Osteoblast (primary cell): Measurements from ENCODE around the gene SETD1A. TPM values are rescaled to one million over a fixed set of nuclear protein-coding genes. Genes with fewer than 3 reads are reported as not detected.

Source experiments
- DNase-seq: peaks from one replicate; pipeline ENCODE4 v3.0.0; 2011; ENCODE audit warnings: low spot score, mixed read lengths; ENCODE audit not compliant: insufficient read length; ENCODE audit errors: missing footprints
- H2AFZ ChIP-seq: 2 replicates; pipeline ENCODE4 v1.6.0; 2011; ENCODE audit warnings: mild to moderate bottlenecking, low read length
- H3K27ac ChIP-seq: 2 replicates; pipeline ENCODE4 v1.5.1; 2011; ENCODE audit warnings: mild to moderate bottlenecking, low read depth, low read length, moderate library complexity
- H3K27me3 ChIP-seq: 2 replicates; pipeline ENCODE4 v1.6.0; 2012; ENCODE audit warnings: mild to moderate bottlenecking, control low read depth, inconsistent platforms, low read length, moderate library complexity; ENCODE audit not compliant: insufficient read depth
- H3K36me3 ChIP-seq: 2 replicates; pipeline ENCODE4 v1.5.1; 2011; ENCODE audit warnings: mild to moderate bottlenecking, low read length, control low read depth, moderate library complexity; ENCODE audit not compliant: insufficient read depth
- H3K4me1 ChIP-seq: 2 replicates; pipeline ENCODE4 v1.5.1; 2011; ENCODE audit warnings: mild to moderate bottlenecking, low read length, control low read depth, moderate library complexity; ENCODE audit not compliant: insufficient read depth
- H3K4me2 ChIP-seq: 2 replicates; pipeline ENCODE4 v1.6.0; 2011; ENCODE audit warnings: mild to moderate bottlenecking, low read length; ENCODE audit not compliant: insufficient read depth
- H3K4me3 ChIP-seq: fragments of 200-600 bp; sonication (generic); 3 replicates; pipeline ENCODE4 v1.5.1; 2012; ENCODE audit warnings: mild to moderate bottlenecking, low read length, inconsistent platforms; ENCODE audit not compliant: insufficient read depth
- H3K79me2 ChIP-seq: 2 replicates; pipeline ENCODE4 v1.6.0; 2012; ENCODE audit warnings: mild to moderate bottlenecking, low read length, control low read depth, inconsistent platforms; ENCODE audit not compliant: insufficient read depth
- H3K9me3 ChIP-seq: 2 replicates; pipeline ENCODE4 v1.5.1; 2011; ENCODE audit warnings: low read depth, low read length, control low read depth
- H4K20me1 ChIP-seq: 2 replicates; pipeline ENCODE4 v1.6.0; 2012; ENCODE audit warnings: mild to moderate bottlenecking, low read length, control low read depth; ENCODE audit not compliant: insufficient read depth
- total RNA-seq: library from RNA; depleted of rRNA; stranded (reverse); fragments of >200 nt; gene quantifications from 2 replicates; pipeline ENCODE4 v1.2.3, GENCODE V29; 2012
- TF ChIP-seq, protein P1 (sequence below): IDR thresholded peaks from 2 replicates; pipeline ENCODE4 v1.5.1; 2011; ENCODE audit warnings: mild to moderate bottlenecking, low read depth, low read length, moderate library complexity; ENCODE audit errors: extremely low read depth

The SETD1A gene
- total RNA-seq, 1 donor = 2.2 TPM

DNA sequence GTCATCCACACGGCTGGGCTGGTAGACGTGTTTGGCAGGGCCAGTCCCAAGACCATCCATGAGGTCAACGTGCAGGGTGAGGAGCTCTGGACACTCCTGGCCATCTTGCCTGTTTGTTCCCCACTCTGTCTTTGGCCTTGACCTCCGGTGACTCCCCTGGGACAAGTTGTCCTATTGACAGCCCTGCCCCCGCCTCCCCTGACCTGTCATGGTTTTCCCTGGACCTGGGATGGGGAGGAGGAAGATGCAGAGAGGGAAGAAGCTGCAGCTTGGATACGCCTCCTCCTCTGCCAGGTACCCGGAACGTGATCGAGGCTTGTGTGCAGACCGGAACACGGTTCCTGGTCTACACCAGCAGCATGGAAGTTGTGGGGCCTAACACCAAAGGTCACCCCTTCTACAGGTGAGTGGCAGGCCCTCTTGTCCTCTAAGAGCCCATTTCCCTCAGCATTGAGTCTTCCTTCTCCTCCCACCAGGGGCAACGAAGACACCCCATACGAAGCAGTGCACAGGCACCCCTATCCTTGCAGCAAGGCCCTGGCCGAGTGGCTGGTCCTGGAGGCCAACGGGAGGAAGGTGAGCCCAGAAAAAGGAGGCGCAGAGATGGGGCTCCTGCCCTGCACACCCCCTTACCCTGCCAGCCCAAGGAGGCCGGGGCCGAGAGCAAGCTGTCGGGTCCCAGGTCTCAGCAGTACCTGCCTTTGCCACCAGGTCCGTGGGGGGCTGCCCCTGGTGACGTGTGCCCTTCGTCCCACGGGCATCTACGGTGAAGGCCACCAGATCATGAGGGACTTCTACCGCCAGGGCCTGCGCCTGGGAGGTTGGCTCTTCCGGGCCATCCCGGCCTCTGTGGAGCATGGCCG is 28.8 kb downstream of the SETD1A start:
- peaks cover 14% of the 10 kb centered on the region for H3K4me1 ChIP-seq
- H3K4me3 ChIP-seq = no peak overlapping the region
- H3K27me3 ChIP-seq = no peaks in the 10 kb centered on the region
- no peak overlapping the region for H2AFZ ChIP-seq
- no peaks in the 10 kb centered on the region for H3K79me2 ChIP-seq
- no peaks in the 10 kb centered on the region for H4K20me1 ChIP-seq
- H3K27ac ChIP-seq = peak overlapping the region; percentile 45
- H3K9me3 ChIP-seq = no peaks in the 10 kb centered on the region
- TF ChIP-seq, protein P1, sequence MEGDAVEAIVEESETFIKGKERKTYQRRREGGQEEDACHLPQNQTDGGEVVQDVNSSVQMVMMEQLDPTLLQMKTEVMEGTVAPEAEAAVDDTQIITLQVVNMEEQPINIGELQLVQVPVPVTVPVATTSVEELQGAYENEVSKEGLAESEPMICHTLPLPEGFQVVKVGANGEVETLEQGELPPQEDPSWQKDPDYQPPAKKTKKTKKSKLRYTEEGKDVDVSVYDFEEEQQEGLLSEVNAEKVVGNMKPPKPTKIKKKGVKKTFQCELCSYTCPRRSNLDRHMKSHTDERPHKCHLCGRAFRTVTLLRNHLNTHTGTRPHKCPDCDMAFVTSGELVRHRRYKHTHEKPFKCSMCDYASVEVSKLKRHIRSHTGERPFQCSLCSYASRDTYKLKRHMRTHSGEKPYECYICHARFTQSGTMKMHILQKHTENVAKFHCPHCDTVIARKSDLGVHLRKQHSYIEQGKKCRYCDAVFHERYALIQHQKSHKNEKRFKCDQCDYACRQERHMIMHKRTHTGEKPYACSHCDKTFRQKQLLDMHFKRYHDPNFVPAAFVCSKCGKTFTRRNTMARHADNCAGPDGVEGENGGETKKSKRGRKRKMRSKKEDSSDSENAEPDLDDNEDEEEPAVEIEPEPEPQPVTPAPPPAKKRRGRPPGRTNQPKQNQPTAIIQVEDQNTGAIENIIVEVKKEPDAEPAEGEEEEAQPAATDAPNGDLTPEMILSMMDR = no peak
- no peak for DNase-seq
- H3K4me2 ChIP-seq = peak overlapping the region; percentile 84
- peaks cover 14% of the 10 kb centered on the region for H3K36me3 ChIP-seq

DNA sequence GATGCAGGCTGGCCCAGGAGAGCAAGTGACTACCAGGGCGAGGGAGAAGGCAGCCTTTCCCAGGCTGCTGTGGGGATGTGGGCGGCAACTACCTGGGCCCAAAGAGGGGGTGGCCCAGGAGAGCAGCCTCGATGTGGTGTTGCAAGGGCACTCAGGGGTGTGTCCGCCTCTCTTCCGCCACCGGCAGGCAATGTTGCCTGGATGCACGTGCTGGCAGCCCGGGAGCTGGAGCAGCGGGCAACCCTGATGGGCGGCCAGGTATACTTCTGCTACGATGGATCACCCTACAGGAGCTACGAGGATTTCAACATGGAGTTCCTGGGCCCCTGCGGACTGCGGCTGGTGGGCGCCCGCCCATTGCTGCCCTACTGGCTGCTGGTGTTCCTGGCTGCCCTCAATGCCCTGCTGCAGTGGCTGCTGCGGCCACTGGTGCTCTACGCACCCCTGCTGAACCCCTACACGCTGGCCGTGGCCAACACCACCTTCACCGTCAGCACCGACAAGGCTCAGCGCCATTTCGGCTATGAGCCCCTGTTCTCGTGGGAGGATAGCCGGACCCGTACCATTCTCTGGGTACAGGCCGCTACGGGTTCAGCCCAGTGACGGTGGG is 30.1 kb downstream of the SETD1A start:
- H3K27ac ChIP-seq = no peak overlapping the region

GRCh38 chr16:30989469-30990047 is 32.0 kb downstream of the SETD1A start:
- Histone ChIP-seq H3K79me2 (no peaks in the 10 kb centered on the region), H2AFZ (no peak overlapping the region), H3K4me2 (no peak overlapping the region), H3K36me3 (peaks cover 3% of the 10 kb centered on the region), H3K4me3 (no peak overlapping the region), H3K27me3 (no peaks in the 10 kb centered on the region), H3K9me3 (no peaks in the 10 kb centered on the region), H4K20me1 (no peaks in the 10 kb centered on the region), H3K4me1 (peaks cover 8% of the 10 kb centered on the region), H3K27ac (no peak overlapping the region)
- TF ChIP-seq, protein P1 = no peak
- no peak for DNase-seq

More for the DNA sequence above, 30.1 kb downstream of the SETD1A start:
- H3K36me3 ChIP-seq = peaks cover 10% of the 10 kb centered on the region
- H3K79me2 ChIP-seq = no peaks in the 10 kb centered on the region
- peaks cover 11% of the 10 kb centered on the region for H3K4me1 ChIP-seq
- no peak overlapping the region for H3K4me2 ChIP-seq
- H3K27me3 ChIP-seq = no peaks in the 10 kb centered on the region
- no peaks in the 10 kb centered on the region for H3K9me3 ChIP-seq
- H2AFZ ChIP-seq = no peak overlapping the region
- no peak overlapping the region for H3K4me3 ChIP-seq
- no peaks in the 10 kb centered on the region for H4K20me1 ChIP-seq
- DNase-seq = no peak
- TF ChIP-seq, protein P1 = no peak

DNA sequence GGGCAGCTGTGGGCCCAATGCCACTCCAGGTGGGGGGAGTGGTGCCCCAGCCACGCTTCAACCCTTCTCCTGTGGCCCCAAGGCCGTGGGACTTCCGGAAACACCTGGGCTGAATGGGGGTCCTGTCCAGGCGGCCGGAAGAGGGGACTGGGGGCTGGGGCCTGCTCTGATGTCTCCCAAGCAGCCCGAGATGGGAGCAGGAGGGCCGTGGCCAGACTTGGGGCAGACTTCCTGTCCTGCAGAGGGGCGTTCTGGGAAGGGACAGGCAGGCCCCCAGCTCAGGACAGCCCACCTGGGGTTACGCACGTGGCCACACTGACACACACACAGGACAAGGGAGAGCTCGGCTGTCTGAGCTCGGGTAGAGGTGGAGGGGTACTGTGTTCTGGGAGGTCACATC is 32.6 kb downstream of the SETD1A start:
- Histone ChIP-seq H3K9me3 (no peaks in the 10 kb centered on the region), H3K4me3 (no peak overlapping the region), H3K4me1 (peaks cover 7% of the 10 kb centered on the region), H2AFZ (no peak overlapping the region), H3K4me2 (no peak overlapping the region), H4K20me1 (no peaks in the 10 kb centered on the region), H3K79me2 (no peaks in the 10 kb centered on the region), H3K27ac (no peak overlapping the region), H3K27me3 (no peaks in the 10 kb centered on the region), H3K36me3 (no peaks in the 10 kb centered on the region)
- no peak for DNase-seq
- TF ChIP-seq, protein P1 = no peak
